Stimulated activated CD4-positive, alpha-beta T cell treated with anti-CD3 and anti-CD28 coated beads, Interleukin-1b, Interleukin-23, amount 100 ng/mL, for 4 hours (primary cell): Measurements from ENCODE around the gene RASL12.
"Not testable (repeated sequence)": the region's sequence is repeated elsewhere in the genome, so short reads cannot be mapped to it uniquely, and the experiment has no call there.

Experiments used
- DNase-seq, 2 donors: peaks; one replicate each; pipeline ENCODE4 v3.0.0-alpha.2; 2020; ENCODE audit warnings: low read depth in 2 of 2

RASL12 gene

DNA sequence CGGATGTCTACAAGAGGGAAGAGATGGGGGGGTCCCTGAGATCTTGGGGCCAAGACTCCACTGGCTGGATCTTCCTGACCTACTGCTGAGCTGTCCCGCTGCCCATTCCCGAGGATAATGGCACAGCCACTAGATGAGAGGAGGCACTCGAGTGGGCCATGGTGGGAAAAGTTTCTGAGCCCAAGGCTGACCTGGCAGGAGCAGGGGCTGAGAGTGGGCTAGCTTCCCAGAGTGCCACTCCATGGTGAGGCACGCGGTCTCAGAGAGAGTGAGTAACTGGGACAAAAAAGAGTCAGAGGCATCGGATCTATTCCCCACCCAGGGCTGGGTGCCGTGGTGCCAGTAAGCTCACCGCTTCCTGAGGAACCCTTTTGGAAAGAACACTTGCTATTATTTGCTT, 11.7 kb downstream of the RASL12 start:
- no peak for DNase-seq

GRCh38 chr15:65055201-65055870, 12.5 kb downstream of the RASL12 start:
- DNase-seq, result no peak

DNA sequence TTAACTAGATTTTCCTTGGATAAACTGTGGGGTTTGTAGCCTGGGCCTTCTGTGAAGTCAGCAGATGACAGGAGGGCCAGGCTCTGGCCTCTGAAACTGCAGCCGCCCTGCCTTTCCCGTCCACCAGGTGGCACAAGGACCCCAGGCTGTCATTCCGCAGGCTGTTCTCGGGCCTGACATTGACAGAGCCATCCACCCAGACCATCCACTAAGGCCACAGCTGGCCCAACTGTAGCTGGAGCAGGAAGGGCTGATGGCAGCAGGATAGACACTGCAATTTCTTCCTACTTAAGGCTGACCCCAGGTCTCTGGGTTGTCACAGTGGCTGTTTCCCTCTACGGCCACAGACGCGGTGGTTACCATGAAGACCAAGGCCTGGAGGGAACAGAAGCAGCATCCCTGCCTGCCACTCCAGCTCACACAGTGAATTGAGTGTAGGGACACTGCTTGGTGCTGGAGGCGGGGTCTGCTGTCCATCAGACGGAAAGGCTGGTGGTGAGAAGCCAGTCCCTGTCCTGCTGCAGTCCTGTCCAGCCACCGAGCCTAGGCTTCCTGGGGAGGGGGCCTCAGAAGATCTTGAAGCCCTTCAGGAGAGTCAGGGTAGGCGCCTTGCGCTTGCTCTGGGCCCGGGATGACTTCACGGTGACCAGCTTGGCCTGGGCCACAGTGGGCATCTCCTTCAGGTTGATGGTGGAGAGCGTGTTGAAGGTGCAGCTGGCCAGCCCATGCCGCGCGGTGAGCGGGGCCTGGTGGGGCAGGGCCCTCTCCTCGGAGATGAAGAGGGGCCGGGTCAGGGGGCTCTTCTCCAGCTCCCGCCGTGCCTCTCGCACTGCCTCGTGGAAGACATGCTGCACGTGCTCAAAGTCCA, 13.2 kb downstream of the RASL12 start:
- DNase-seq, result peak; percentile 27 to 35

DNA sequence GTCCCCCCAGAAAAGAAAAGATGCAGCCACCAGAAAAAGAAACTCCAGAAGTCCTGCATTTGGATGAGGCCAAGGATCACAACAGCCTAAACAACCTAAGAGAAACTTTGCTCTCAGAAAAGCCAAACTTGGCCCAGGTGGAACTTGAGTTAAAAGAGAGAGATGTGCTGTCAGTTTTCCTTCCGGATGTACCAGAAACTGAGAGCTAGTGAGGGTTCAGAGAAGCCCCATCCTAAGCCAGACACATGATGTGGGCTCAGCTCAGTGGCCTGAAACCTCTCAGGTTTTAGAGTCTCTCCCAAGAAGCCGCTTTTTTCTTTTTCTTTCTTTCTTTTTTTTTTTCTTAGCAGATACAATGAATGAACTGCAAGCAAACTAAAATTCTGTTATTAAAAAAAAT, 14.8 kb downstream of the RASL12 start:
- no peak for DNase-seq

GRCh38 chr15:65051266-65051665, 16.5 kb downstream of the RASL12 start:
- DNase-seq, result no peak

GRCh38 chr15:65050270-65050669, 17.5 kb downstream of the RASL12 start:
- DNase-seq, result no peak

- peak; percentile 84 to 85 for DNase-seq
Measured at GRCh38 chr15:65049418-65049840, 18.4 kb downstream of the RASL12 start.

GRCh38 chr15:65048241-65048640, 19.6 kb downstream of the RASL12 start:
- DNase-seq, result no peak

- DNase-seq, result no peak
Measured at GRCh38 chr15:65044724-65045481, 22.9 kb downstream of the RASL12 start, which contains the start of gene SLC51B. Gene SLC51B, plus strand, starts transcription at chr15:65045387. Its CDS starts 4,618 bp downstream, at chr15:65050005.

- not testable (repeated sequence) for DNase-seq
Measured at GRCh38 chr15:65044218-65044617, 23.6 kb downstream of the RASL12 start.

DNA sequence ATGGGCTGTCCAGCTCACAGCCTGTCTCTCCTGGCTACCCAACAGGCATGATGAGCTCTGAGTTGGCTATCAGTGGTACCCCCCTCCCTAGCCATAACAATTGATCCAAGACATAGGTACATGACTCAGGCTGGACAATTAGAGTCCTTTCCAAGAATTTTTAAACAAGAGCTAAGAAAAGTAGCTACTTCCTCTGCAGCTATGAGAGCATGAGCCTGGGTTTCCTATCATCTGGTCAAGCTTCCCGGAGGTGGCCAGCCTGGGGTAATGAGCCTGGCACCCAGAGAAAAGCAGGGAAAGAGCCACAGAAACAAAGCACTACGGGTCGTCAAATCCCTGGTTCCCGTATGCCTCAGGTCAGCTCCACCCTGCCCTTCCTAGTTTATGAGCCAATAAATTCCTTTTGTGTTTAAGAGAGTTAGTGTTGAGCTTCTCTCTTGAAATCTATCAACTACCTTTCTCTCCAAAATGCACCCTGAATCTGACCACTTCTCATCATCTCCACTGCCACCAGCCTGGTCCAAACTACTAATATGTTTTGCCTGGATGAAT, 24.9 kb downstream of the RASL12 start:
- no peak for DNase-seq

DNA sequence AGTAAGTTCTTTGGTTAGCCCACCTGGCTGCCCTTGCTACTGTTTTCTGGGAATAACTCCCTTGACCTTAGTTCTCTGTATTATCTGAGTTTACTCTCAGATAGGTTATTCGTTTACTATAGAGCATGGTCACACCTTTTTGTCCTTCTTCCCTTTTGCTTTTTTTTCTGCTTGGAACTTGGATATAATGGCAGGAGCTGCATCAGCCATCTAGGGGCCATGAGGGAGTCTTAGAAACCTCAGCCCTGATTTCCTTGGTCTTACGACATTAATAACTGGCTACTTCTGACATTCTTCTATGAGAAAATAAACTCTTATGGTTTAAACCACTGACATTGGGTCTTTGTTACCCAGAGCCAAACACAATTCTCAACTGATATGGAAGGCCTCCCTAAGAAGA, 26.0 kb downstream of the RASL12 start:
- DNase-seq, result no peak

DNA sequence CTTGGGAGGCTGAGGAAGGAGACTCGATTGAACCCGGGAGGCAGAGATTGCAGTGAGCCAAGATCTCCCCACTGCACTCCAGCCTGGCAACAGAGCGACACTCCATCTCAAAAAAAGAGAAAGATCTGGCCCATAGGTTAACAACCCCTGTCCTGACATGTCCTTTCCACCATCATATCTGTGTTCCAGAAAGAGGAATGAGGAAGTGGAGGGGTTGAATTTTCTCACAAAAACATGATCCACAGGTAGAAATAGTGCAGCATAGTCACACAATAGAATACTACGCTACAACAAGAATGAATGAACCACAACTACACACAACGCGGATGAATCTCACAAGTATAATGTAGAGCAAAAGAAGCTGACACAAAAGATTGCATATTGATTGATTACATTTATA, 27.3 kb downstream of the RASL12 start:
- DNase-seq, result no peak

- DNase-seq, result no peak
Measured at GRCh38 chr15:65038836-65039235, 29.0 kb downstream of the RASL12 start.

GRCh38 chr15:65038428-65038827, 29.4 kb downstream of the RASL12 start:
- no peak for DNase-seq

DNA sequence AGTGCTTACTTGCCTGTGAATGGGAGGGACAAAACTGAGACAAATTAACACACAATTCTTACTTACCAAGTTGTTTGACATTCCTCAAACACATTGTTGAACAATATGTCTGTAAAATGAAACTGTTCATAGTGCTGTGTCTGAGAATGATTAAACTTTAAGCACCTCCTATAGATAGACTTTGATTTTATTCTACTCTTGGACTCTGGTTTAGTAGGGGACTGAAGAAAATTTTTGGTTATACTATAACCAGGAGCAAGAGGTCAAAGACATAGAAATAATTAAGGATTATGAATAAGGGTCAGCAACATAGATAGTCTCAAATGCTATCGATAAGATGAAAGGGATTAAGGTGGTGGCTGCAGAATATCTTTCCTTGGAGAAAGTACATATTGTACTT, 30.5 kb downstream of the RASL12 start:
- DNase-seq, result no peak

- no peak for DNase-seq
Measured at GRCh38 chr15:65034719-65035118, 33.1 kb downstream of the RASL12 start.

DNA sequence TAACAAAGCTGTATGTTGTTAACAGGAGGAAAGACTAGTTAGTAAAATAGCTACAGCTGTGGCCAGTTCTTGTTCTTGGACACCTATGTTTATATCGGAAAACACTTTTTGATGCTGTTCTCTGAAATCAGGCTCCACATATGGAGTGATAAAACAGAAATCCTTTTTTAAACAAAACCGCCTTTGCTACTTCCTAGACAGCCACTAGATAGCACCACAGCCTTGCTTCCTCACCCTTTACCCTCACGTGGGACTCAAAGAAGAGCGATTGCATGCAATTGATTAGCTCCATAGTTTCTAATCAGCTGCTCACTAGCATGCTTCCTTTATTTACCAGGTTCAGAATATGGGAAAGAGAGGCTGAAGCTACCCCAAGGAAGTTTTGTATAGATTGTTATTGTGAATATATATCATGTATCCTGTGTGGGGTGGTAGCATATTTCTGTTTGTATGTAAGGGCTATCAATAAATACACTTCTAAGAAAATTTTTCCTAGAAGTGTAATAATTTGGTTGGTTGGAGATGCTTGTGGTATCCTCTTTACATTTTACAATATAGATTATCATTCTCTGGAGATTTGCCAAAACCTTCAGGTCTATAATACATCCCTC, 34.0 kb downstream of the RASL12 start:
- no peak for DNase-seq

- DNase-seq, result peak; percentile 12 to 28
Measured at GRCh38 chr15:65032801-65033537, 34.8 kb downstream of the RASL12 start.

- no peak for DNase-seq
Measured at GRCh38 chr15:65029736-65030208, 38.0 kb downstream of the RASL12 start.
